A673 (cell line): Measurements from ENCODE around the gene H3-3A. TPM values are rescaled to one million over a fixed set of nuclear protein-coding genes. Genes with fewer than 3 reads are reported as not detected.

Source experiments
- BruUV-seq: library from RNA; stranded (reverse); fragments of 400-500 nt; replicated peaks from 2 replicates; lab custom pipeline; 2021; lab: Mats Ljungman, UMichigan
- CTCF ChIA-PET: fragments of 300-600 bp; sonication (Branson Sonifier 250); formaldehyde crosslinking; loops from one replicate; lab custom pipeline; 2022; ENCODE audit warnings: antibody characterized with exemption; lab: Charles Lee
- POLR2A ChIA-PET: fragments of 300-600 bp; sonication (Branson Sonifier 250); formaldehyde crosslinking; loops from one replicate; lab custom pipeline; 2022; ENCODE audit warnings: antibody characterized with exemption; ENCODE audit not compliant: low non-redundant PET; lab: Charles Lee
- DNase-seq: peaks from one replicate; pipeline ENCODE4 v3.0.0-alpha.2; 2015; ENCODE audit warnings: low spot score
- H3K27ac ChIP-seq: fragments of 200-600 bp; sonication (generic); 2 replicates; pipeline ENCODE4 v1.5.1; 2016; ENCODE audit warnings: mixed run types, low read depth, mild to moderate bottlenecking, mixed read lengths, antibody characterized with exemption, low read length; ENCODE audit not compliant: poor library complexity, severe bottlenecking
- H3K27me3 ChIP-seq: fragments of 200-600 bp; sonication (generic); replicated peaks from 2 replicates; pipeline ENCODE4 v1.6.1; 2017; ENCODE audit warnings: mixed run types, low read depth, mild to moderate bottlenecking, mixed read lengths, antibody characterized with exemption, low read length; ENCODE audit not compliant: insufficient read depth, poor library complexity
- H3K36me3 ChIP-seq: fragments of 200-600 bp; sonication (generic); 2 replicates; pipeline ENCODE4 v1.6.1; 2016; ENCODE audit warnings: mixed run types, mild to moderate bottlenecking, mixed read lengths, antibody characterized with exemption, low read length; ENCODE audit not compliant: insufficient read depth, poor library complexity, severe bottlenecking
- H3K4me1 ChIP-seq: fragments of 200-600 bp; sonication (generic); 2 replicates; pipeline ENCODE4 v1.6.1; 2017; ENCODE audit warnings: mixed run types, mild to moderate bottlenecking, mixed read lengths, antibody characterized with exemption, low read length; ENCODE audit not compliant: insufficient read depth, poor library complexity, severe bottlenecking
- H3K4me3 ChIP-seq: fragments of 200-600 bp; sonication (generic); 2 replicates; pipeline ENCODE4 v1.5.1; 2016; ENCODE audit warnings: low read depth, mixed run types, mild to moderate bottlenecking, mixed read lengths, low read length; ENCODE audit not compliant: poor library complexity, severe bottlenecking
- H3K9me3 ChIP-seq: fragments of 200-600 bp; sonication (generic); 2 replicates; pipeline ENCODE4 v1.6.1; 2016; ENCODE audit warnings: mixed run types, low read depth, mild to moderate bottlenecking, mixed read lengths, antibody characterized with exemption, low read length; ENCODE audit not compliant: poor library complexity, severe bottlenecking
- EZH2 ChIP-seq: fragments of 200-600 bp; sonication (generic); IDR thresholded peaks from 2 replicates; pipeline ENCODE4 v1.6.1; 2017; ENCODE audit warnings: borderline replicate concordance, low read depth, mild to moderate bottlenecking, mixed read lengths, antibody characterized with exemption, low read length; ENCODE audit not compliant: poor library complexity, severe bottlenecking
- intact Hi-C: fragments of 100-400 bp; cut with micrococcal nuclease; formaldehyde crosslinking; loops from one replicate; pipeline ENCODE4 v1.10.0; 2022; ENCODE audit not compliant: unreplicated experiment
- total RNA-seq: library from RNA; stranded (reverse); gene quantifications from 2 replicates; pipeline ENCODE4 v1.2.3, GENCODE V29; 2021
- TF ChIP-seq, protein P1 (sequence below): fragments of 300-800, 200-600 bp; sonication (generic); conservative IDR thresholded peaks from 2 replicates; pipeline ENCODE4 v1.5.1; 2017; ENCODE audit warnings: low read depth, mild to moderate bottlenecking, antibody characterized with exemption, low read length, moderate library complexity, mixed read lengths

Gene H3-3A
- total RNA-seq, 1 experiment from 2014 or later, result 638 TPM

DNA sequence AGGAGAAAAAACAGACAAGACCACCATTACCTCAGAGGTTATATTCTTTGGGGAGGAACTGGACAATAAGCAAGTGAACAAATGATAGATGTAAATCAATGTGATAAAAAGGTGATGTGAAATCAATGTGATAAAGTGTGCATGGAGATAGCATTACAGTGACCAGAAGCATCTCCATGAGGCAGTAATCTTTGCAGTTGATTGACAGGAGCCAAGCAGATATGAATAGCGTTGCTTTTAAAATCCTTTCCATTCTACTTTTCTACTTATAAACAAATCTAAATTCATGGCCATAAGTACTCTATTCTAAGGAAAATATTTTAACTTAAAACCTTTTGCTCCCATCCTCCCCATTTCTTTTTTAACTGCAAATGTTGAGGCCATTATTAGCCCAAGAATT lies 2.8 kb upstream of the H3-3A start:
- no peaks in the 10 kb centered on the region for H3K36me3 ChIP-seq
- peaks cover 8% of the 10 kb centered on the region for H3K4me1 ChIP-seq
- ChIA-PET CTCF (no interaction called here), POLR2A (no interaction called here)
- DNase-seq, result no peak
- no peak for TF ChIP-seq EZH2
- TF ChIP-seq, protein P1, sequence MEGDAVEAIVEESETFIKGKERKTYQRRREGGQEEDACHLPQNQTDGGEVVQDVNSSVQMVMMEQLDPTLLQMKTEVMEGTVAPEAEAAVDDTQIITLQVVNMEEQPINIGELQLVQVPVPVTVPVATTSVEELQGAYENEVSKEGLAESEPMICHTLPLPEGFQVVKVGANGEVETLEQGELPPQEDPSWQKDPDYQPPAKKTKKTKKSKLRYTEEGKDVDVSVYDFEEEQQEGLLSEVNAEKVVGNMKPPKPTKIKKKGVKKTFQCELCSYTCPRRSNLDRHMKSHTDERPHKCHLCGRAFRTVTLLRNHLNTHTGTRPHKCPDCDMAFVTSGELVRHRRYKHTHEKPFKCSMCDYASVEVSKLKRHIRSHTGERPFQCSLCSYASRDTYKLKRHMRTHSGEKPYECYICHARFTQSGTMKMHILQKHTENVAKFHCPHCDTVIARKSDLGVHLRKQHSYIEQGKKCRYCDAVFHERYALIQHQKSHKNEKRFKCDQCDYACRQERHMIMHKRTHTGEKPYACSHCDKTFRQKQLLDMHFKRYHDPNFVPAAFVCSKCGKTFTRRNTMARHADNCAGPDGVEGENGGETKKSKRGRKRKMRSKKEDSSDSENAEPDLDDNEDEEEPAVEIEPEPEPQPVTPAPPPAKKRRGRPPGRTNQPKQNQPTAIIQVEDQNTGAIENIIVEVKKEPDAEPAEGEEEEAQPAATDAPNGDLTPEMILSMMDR, result no peak
- H3K4me3 ChIP-seq, result no peak overlapping the region
- no peaks in the 10 kb centered on the region for H3K9me3 ChIP-seq
- no TSS peak for BruUV-seq
- H3K27ac ChIP-seq, result no peak overlapping the region
- intact Hi-C loops, result loop anchor here (10.0 kb wide), 1 partner anchor 135 kb away; no protein-coding TSS in a partner anchor
- H3K27me3 ChIP-seq, result no peaks in the 10 kb centered on the region

GRCh38 chr1:226060427-226060826 lies 2.1 kb upstream of the H3-3A start:
- DNase-seq, result no peak
- Histone ChIP-seq H3K36me3 (no peaks in the 10 kb centered on the region), H3K27me3 (no peaks in the 10 kb centered on the region), H3K27ac (no peak overlapping the region), H3K9me3 (no peaks in the 10 kb centered on the region), H3K4me3 (no peak overlapping the region), H3K4me1 (peaks cover 9% of the 10 kb centered on the region)
- ChIA-PET CTCF (no interaction called here), POLR2A (no interaction called here)
- no peak for TF ChIP-seq EZH2
- TF ChIP-seq, protein P1, result no peak
- no TSS peak for BruUV-seq
- intact Hi-C loops, result loop anchor here (10.0 kb wide), 1 partner anchor 134 kb away; no protein-coding TSS in a partner anchor

DNA sequence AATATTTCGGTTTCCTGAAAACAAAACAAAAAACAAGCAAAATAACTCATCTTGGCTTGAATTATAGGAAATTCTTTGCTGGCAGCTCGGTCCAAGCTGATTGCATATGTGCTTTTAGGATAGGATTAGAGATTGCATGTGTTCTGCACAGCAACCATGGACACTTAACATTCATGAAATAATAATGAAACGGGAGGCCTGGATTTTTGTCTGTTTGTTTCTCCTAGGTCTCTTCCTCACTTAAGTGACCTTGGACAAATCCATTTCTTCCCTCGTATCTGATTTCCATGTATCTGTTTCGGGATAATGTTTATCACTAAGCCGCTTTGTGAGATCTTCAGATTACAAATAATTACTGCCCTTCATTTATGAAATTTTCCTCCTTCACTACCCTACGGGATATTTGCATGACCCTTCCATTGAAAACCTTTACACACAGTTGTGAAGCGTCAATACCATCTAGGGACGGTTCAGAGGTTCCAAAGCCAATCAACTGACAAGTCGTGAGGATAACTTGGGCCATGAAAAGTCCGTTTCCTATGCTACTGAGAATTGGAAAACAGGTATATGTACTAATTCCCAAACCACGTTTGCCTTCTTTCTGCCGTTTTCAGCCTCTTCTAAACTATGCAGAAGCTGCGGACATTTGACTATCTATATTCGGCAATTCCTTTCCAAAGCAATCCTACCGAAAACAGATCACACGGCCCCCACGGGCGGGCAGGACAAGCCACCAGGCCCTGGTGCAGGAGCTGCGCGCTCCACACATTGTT lies 1.3 kb upstream of the H3-3A start:
- TF ChIP-seq EZH2, result no peak
- TF ChIP-seq, protein P1, result no peak
- no peaks in the 10 kb centered on the region for H3K27me3 ChIP-seq
- TSS peak; percentile 67 for BruUV-seq
- H3K27ac ChIP-seq, result peak overlapping the region; percentile 90
- intact Hi-C loops, result loop anchor here (10.0 kb wide), 1 partner anchor 134 kb away; no protein-coding TSS in a partner anchor
- H3K9me3 ChIP-seq, result no peaks in the 10 kb centered on the region
- POLR2A ChIA-PET, result no interaction called here
- H3K36me3 ChIP-seq, result peaks cover 8% of the 10 kb centered on the region
- CTCF ChIA-PET, result no interaction called here
- H3K4me3 ChIP-seq, result peak overlapping the region; percentile 76
- peaks cover 18% of the 10 kb centered on the region for H3K4me1 ChIP-seq
- peak; percentile 11 for DNase-seq
